Activated naive CD8-positive, alpha-beta T cell treated with anti-CD3 and anti-CD28 coated beads, Interleukin-2, amount 50 U/mL, for 24 hours (primary cell): ENCODE results near the gene ARRDC1.
"Not testable (repeated sequence)": the region's sequence is repeated elsewhere in the genome, so short reads cannot be mapped to it uniquely, and the experiment has no call there.

Experiments
- ATAC-seq: fragments of 150-1000 bp; cut with Tn5 transposase; one replicate; pipeline ENCODE4 v1.10.0; 2021
- DNase-seq: peaks from one replicate; pipeline ENCODE4 v3.0.0; 2021
- H3K27ac Mint-ChIP-seq: one replicate; pipeline ENCODE4 v1.8.0; 2021; ENCODE audit warnings: mild to moderate bottlenecking, mixed read lengths
- H3K27me3 Mint-ChIP-seq: one replicate; pipeline ENCODE4 v1.8.0; 2021; ENCODE audit warnings: mixed read lengths
- H3K36me3 Mint-ChIP-seq: one replicate; pipeline ENCODE4 v1.8.0; 2021; ENCODE audit warnings: low read depth, mixed read lengths
- H3K4me1 Mint-ChIP-seq: one replicate; pipeline ENCODE4 v1.8.0; 2021; ENCODE audit warnings: mixed read lengths
- H3K4me3 Mint-ChIP-seq: one replicate; pipeline ENCODE4 v1.8.0; 2021; ENCODE audit warnings: mild to moderate bottlenecking, moderate library complexity, mixed read lengths
- H3K9me3 Mint-ChIP-seq: one replicate; pipeline ENCODE4 v1.8.0; 2021; ENCODE audit warnings: mixed read lengths

ARRDC1 gene

GRCh38 chr9:137593176-137593575, 12.3 kb upstream of the ARRDC1 start:
- ATAC-seq: no peak
- H3K4me1 Mint-ChIP-seq: peaks cover 18% of the 10 kb centered on the region
- no peak for DNase-seq
- no peak overlapping the region for H3K27ac Mint-ChIP-seq
- H3K36me3 Mint-ChIP-seq: peaks cover 3% of the 10 kb centered on the region
- H3K4me3 Mint-ChIP-seq: no peak overlapping the region
- no peaks in the 10 kb centered on the region for H3K27me3 Mint-ChIP-seq
- H3K9me3 Mint-ChIP-seq: no peaks in the 10 kb centered on the region

- not testable (repeated sequence) for H3K4me3 Mint-ChIP-seq, ATAC-seq, H3K4me1 Mint-ChIP-seq, H3K27me3 Mint-ChIP-seq, H3K9me3 Mint-ChIP-seq, DNase-seq, H3K27ac Mint-ChIP-seq, H3K36me3 Mint-ChIP-seq
Observed at GRCh38 chr9:137596577-137596976, 8.9 kb upstream of the ARRDC1 start.

- Mint-ChIP-seq H3K27ac (no peak overlapping the region), H3K4me3 (no peak overlapping the region), H3K36me3 (no peaks in the 10 kb centered on the region), H3K27me3 (no peaks in the 10 kb centered on the region), H3K4me1 (no peaks in the 10 kb centered on the region), H3K9me3 (no peaks in the 10 kb centered on the region)
- DNase-seq (no peak), ATAC-seq (no peak)
Observed at GRCh38 chr9:137598943-137599342, 6.5 kb upstream of the ARRDC1 start.

GRCh38 chr9:137602661-137603060, 2.8 kb upstream of the ARRDC1 start:
- no peak overlapping the region for H3K4me3 Mint-ChIP-seq
- no peaks in the 10 kb centered on the region for H3K9me3 Mint-ChIP-seq
- H3K4me1 Mint-ChIP-seq: peaks cover 11% of the 10 kb centered on the region
- DNase-seq (no peak), ATAC-seq (no peak)
- H3K27me3 Mint-ChIP-seq: no peaks in the 10 kb centered on the region
- no peaks in the 10 kb centered on the region for H3K36me3 Mint-ChIP-seq
- no peak overlapping the region for H3K27ac Mint-ChIP-seq

GRCh38 chr9:137603879-137604278, 1.6 kb upstream of the ARRDC1 start:
- Mint-ChIP-seq H3K4me3 (peak overlapping the region; percentile 21), H3K9me3 (no peaks in the 10 kb centered on the region), H3K27me3 (no peaks in the 10 kb centered on the region), H3K4me1 (peaks cover 15% of the 10 kb centered on the region), H3K36me3 (no peaks in the 10 kb centered on the region), H3K27ac (no peak overlapping the region)
- ATAC-seq (no peak), DNase-seq (no peak)

- no peak for ATAC-seq
- Mint-ChIP-seq H3K9me3 (no peaks in the 10 kb centered on the region), H3K27me3 (no peaks in the 10 kb centered on the region), H3K4me3 (peak overlapping the region; percentile 21), H3K27ac (no peak overlapping the region), H3K4me1 (peaks cover 15% of the 10 kb centered on the region), H3K36me3 (no peaks in the 10 kb centered on the region)
- DNase-seq: no peak
Observed at GRCh38 chr9:137604345-137605086, 970 bp upstream of the ARRDC1 start.

GRCh38 chr9:137606005-137606621, 627 bp downstream of the ARRDC1 start:
- H3K36me3 Mint-ChIP-seq: no peaks in the 10 kb centered on the region
- H3K4me3 Mint-ChIP-seq: peak overlapping the region; percentile 81
- DNase-seq: no peak
- peak overlapping the region; percentile 67 for H3K27ac Mint-ChIP-seq
- H3K4me1 Mint-ChIP-seq: peaks cover 16% of the 10 kb centered on the region
- H3K27me3 Mint-ChIP-seq: no peaks in the 10 kb centered on the region
- no peaks in the 10 kb centered on the region for H3K9me3 Mint-ChIP-seq
- peak; percentile 1 for ATAC-seq

- DNase-seq (no peak), ATAC-seq (no peak)
- Mint-ChIP-seq H3K9me3 (no peaks in the 10 kb centered on the region), H3K36me3 (no peaks in the 10 kb centered on the region), H3K27me3 (no peaks in the 10 kb centered on the region), H3K27ac (peak overlapping the region; percentile 67), H3K4me1 (peaks cover 22% of the 10 kb centered on the region), H3K4me3 (peak overlapping the region; percentile 81)
Observed at GRCh38 chr9:137606734-137607138, 1.2 kb downstream of the ARRDC1 start.

GRCh38 chr9:137607141-137607857, 1.8 kb downstream of the ARRDC1 start:
- peak overlapping the region; percentile 67 for H3K27ac Mint-ChIP-seq
- DNase-seq: no peak
- H3K36me3 Mint-ChIP-seq: no peaks in the 10 kb centered on the region
- peaks cover 27% of the 10 kb centered on the region for H3K4me1 Mint-ChIP-seq
- H3K4me3 Mint-ChIP-seq: peak overlapping the region; percentile 81
- no peaks in the 10 kb centered on the region for H3K9me3 Mint-ChIP-seq
- no peaks in the 10 kb centered on the region for H3K27me3 Mint-ChIP-seq
- no peak for ATAC-seq

GRCh38 chr9:137610944-137611343, 5.5 kb downstream of the ARRDC1 start:
- ATAC-seq (no peak), DNase-seq (no peak)
- H3K27me3 Mint-ChIP-seq: no peaks in the 10 kb centered on the region
- no peaks in the 10 kb centered on the region for H3K9me3 Mint-ChIP-seq
- no peak overlapping the region for H3K4me3 Mint-ChIP-seq
- peaks cover 3% of the 10 kb centered on the region for H3K36me3 Mint-ChIP-seq
- H3K27ac Mint-ChIP-seq: peak overlapping the region; percentile 37
- peaks cover 28% of the 10 kb centered on the region for H3K4me1 Mint-ChIP-seq

GRCh38 chr9:137611623-137612609, 6.4 kb downstream of the ARRDC1 start:
- Mint-ChIP-seq H3K9me3 (no peaks in the 10 kb centered on the region), H3K36me3 (peaks cover 3% of the 10 kb centered on the region), H3K4me1 (peaks cover 28% of the 10 kb centered on the region), H3K27me3 (no peaks in the 10 kb centered on the region), H3K4me3 (no peak overlapping the region), H3K27ac (peak overlapping the region; percentile 37)
- ATAC-seq (peak; percentile 58), DNase-seq (peak; percentile 34)

- no peaks in the 10 kb centered on the region for H3K9me3 Mint-ChIP-seq
- no peak overlapping the region for H3K27ac Mint-ChIP-seq
- peaks cover 6% of the 10 kb centered on the region for H3K36me3 Mint-ChIP-seq
- ATAC-seq (no peak), DNase-seq (no peak)
- no peaks in the 10 kb centered on the region for H3K27me3 Mint-ChIP-seq
- H3K4me3 Mint-ChIP-seq: no peak overlapping the region
- H3K4me1 Mint-ChIP-seq: peaks cover 28% of the 10 kb centered on the region
Observed at GRCh38 chr9:137612741-137613142, 7.3 kb downstream of the ARRDC1 start.

GRCh38 chr9:137613259-137613658, 7.8 kb downstream of the ARRDC1 start:
- Mint-ChIP-seq H3K27ac (no peak overlapping the region), H3K4me3 (no peak overlapping the region), H3K9me3 (no peaks in the 10 kb centered on the region), H3K36me3 (peaks cover 6% of the 10 kb centered on the region), H3K27me3 (no peaks in the 10 kb centered on the region), H3K4me1 (peaks cover 30% of the 10 kb centered on the region)
- ATAC-seq: no peak
- DNase-seq: no peak
